WTC11 (cell line): Measurements from ENCODE around the gene ENDOV. TPM values are rescaled to one million over a fixed set of nuclear protein-coding genes. Genes with fewer than 3 reads are reported as not detected.

Experiments used
- ATAC-seq: fragments of 200-7000 bp; cut with Tn5 transposase; 2 replicates; pipeline ENCODE4 v1.10.0; 2021; ENCODE audit warnings: mild to moderate bottlenecking, moderate library complexity
- CTCF ChIA-PET: fragments of 300-600 bp; sonication (Branson Sonifier 250); formaldehyde crosslinking; loops from one replicate; lab custom pipeline; 2021; ENCODE audit warnings: antibody characterized with exemption; lab: Charles Lee
- POLR2A ChIA-PET: fragments of 350-600 bp; sonication (Branson Sonifier 250); formaldehyde crosslinking; loops from one replicate; lab custom pipeline; 2021; ENCODE audit warnings: antibody characterized with exemption; lab: Charles Lee
- DNase-seq: peaks from one replicate; pipeline ENCODE4 v3.0.0; 2021; ENCODE audit warnings: low spot score
- H3K27ac Mint-ChIP-seq: 2 replicates; pipeline ENCODE4 v1.8.0; 2021; ENCODE audit warnings: mixed read lengths
- H3K27me3 Mint-ChIP-seq: 2 replicates; pipeline ENCODE4 v1.8.0; 2021; ENCODE audit warnings: low read depth, mild to moderate bottlenecking, moderate library complexity, mixed read lengths
- H3K36me3 Mint-ChIP-seq: 2 replicates; pipeline ENCODE4 v1.8.0; 2021; ENCODE audit warnings: mixed read lengths
- H3K4me1 Mint-ChIP-seq: 2 replicates; pipeline ENCODE4 v1.8.0; 2022; ENCODE audit warnings: mixed read lengths
- H3K4me3 Mint-ChIP-seq: 2 replicates; pipeline ENCODE4 v1.8.0; 2021; ENCODE audit warnings: mild to moderate bottlenecking, moderate library complexity, mixed read lengths
- H3K9me3 Mint-ChIP-seq: 2 replicates; pipeline ENCODE4 v1.8.0; 2021; ENCODE audit warnings: mixed read lengths
- FOXK1 ChIP-seq: sonication (generic); formaldehyde crosslinking; IDR thresholded peaks from 2 replicates; pipeline ENCODE4 v1.8.0; 2022; ENCODE audit warnings: mild to moderate bottlenecking, moderate library complexity, missing genetic modification reagents
- FOXP4 ChIP-seq: sonication (generic); formaldehyde crosslinking; IDR thresholded peaks from 2 replicates; pipeline ENCODE4 v1.8.0; 2022; ENCODE audit warnings: mild to moderate bottlenecking, missing genetic modification reagents
- NR1H2 ChIP-seq: sonication (generic); formaldehyde crosslinking; IDR thresholded peaks from 2 replicates; pipeline ENCODE4 v1.9.0; 2021; ENCODE audit warnings: mild to moderate bottlenecking, moderate library complexity, missing genetic modification reagents
- ZNF232 ChIP-seq: sonication (generic); formaldehyde crosslinking; IDR thresholded peaks from 2 replicates; pipeline ENCODE4 v1.8.0; 2022; ENCODE audit warnings: mild to moderate bottlenecking, missing genetic modification reagents
- total RNA-seq: library from RNA; stranded (reverse); gene quantifications from 3 replicates; pipeline ENCODE4 v1.2.3, GENCODE V29; 2021
- TF ChIP-seq, protein P1 (sequence below): sonication (generic); formaldehyde crosslinking; IDR thresholded peaks from 2 replicates; pipeline ENCODE4 v1.8.0; 2023; ENCODE audit warnings: missing genetic modification reagents, mild to moderate bottlenecking, borderline replicate concordance
- TF ChIP-seq, protein P2 (sequence below): sonication (generic); formaldehyde crosslinking; conservative IDR thresholded peaks from 2 replicates; pipeline ENCODE4 v1.8.1; 2023; ENCODE audit warnings: mild to moderate bottlenecking, low read depth, missing genetic modification reagents, moderate library complexity
- TF ChIP-seq, protein P3 (sequence below): sonication (generic); formaldehyde crosslinking; IDR thresholded peaks from 2 replicates; pipeline ENCODE4 v1.8.0; 2022; ENCODE audit warnings: mild to moderate bottlenecking, missing genetic modification reagents
- TF ChIP-seq, protein P4 (sequence below): sonication (generic); formaldehyde crosslinking; IDR thresholded peaks from 2 replicates; pipeline ENCODE4 v1.8.1; 2022; ENCODE audit warnings: missing genetic modification reagents, borderline replicate concordance
- TF ChIP-seq, protein P5 (sequence below): fragments of 250-450 bp; sonication (Bioruptor Pico); IDR thresholded peaks from 2 replicates; pipeline ENCODE4 v2.1.2; 2022; ENCODE audit warnings: mild to moderate bottlenecking, moderate library complexity
- TF ChIP-seq, protein P6 (sequence below): sonication (generic); formaldehyde crosslinking; IDR thresholded peaks from 2 replicates; pipeline ENCODE4 v1.8.1; 2022; ENCODE audit warnings: low read depth, mild to moderate bottlenecking, moderate library complexity, missing genetic modification reagents, borderline replicate concordance
- TF ChIP-seq, protein P7 (sequence below): sonication (generic); formaldehyde crosslinking; IDR thresholded peaks from 2 replicates; pipeline ENCODE4 v1.8.1; 2023; ENCODE audit warnings: mild to moderate bottlenecking, missing genetic modification reagents, moderate library complexity
- TF ChIP-seq, protein P8 (sequence below): sonication (generic); formaldehyde crosslinking; IDR thresholded peaks from 2 replicates; pipeline ENCODE4 v1.8.1; 2023; ENCODE audit warnings: mild to moderate bottlenecking, missing genetic modification reagents

The ENDOV gene
- total RNA-seq, 1 experiment from 2014 or later = 25.2 TPM

- Mint-ChIP-seq H3K4me3 (no peak overlapping the region), H3K36me3 (no peaks in the 10 kb centered on the region), H3K27me3 (peaks cover 24% of the 10 kb centered on the region), H3K9me3 (no peaks in the 10 kb centered on the region), H3K27ac (no peak overlapping the region), H3K4me1 (no peaks in the 10 kb centered on the region)
- CTCF ChIA-PET = interaction anchor here (0.6 to 1.9 kb wide), 5 partner anchors 11 to 101 kb away, joined by 3 to 8 read pairs (median 3); no protein-coding TSS in a partner anchor
- ATAC-seq = no peak
- POLR2A ChIA-PET = no interaction called here
- no peak for DNase-seq
- TF ChIP-seq, protein P1, sequence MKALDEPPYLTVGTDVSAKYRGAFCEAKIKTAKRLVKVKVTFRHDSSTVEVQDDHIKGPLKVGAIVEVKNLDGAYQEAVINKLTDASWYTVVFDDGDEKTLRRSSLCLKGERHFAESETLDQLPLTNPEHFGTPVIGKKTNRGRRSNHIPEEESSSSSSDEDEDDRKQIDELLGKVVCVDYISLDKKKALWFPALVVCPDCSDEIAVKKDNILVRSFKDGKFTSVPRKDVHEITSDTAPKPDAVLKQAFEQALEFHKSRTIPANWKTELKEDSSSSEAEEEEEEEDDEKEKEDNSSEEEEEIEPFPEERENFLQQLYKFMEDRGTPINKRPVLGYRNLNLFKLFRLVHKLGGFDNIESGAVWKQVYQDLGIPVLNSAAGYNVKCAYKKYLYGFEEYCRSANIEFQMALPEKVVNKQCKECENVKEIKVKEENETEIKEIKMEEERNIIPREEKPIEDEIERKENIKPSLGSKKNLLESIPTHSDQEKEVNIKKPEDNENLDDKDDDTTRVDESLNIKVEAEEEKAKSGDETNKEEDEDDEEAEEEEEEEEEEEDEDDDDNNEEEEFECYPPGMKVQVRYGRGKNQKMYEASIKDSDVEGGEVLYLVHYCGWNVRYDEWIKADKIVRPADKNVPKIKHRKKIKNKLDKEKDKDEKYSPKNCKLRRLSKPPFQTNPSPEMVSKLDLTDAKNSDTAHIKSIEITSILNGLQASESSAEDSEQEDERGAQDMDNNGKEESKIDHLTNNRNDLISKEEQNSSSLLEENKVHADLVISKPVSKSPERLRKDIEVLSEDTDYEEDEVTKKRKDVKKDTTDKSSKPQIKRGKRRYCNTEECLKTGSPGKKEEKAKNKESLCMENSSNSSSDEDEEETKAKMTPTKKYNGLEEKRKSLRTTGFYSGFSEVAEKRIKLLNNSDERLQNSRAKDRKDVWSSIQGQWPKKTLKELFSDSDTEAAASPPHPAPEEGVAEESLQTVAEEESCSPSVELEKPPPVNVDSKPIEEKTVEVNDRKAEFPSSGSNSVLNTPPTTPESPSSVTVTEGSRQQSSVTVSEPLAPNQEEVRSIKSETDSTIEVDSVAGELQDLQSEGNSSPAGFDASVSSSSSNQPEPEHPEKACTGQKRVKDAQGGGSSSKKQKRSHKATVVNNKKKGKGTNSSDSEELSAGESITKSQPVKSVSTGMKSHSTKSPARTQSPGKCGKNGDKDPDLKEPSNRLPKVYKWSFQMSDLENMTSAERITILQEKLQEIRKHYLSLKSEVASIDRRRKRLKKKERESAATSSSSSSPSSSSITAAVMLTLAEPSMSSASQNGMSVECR (CRISPR knock-in tag) = no peak
- TF ChIP-seq FOXP4 (CRISPR knock-in tag) = no peak
- TF ChIP-seq ZNF232 (CRISPR knock-in tag) = no peak
- TF ChIP-seq NR1H2 (CRISPR knock-in tag) = no peak
- TF ChIP-seq FOXK1 (CRISPR knock-in tag) = no peak
- TF ChIP-seq, protein P2, sequence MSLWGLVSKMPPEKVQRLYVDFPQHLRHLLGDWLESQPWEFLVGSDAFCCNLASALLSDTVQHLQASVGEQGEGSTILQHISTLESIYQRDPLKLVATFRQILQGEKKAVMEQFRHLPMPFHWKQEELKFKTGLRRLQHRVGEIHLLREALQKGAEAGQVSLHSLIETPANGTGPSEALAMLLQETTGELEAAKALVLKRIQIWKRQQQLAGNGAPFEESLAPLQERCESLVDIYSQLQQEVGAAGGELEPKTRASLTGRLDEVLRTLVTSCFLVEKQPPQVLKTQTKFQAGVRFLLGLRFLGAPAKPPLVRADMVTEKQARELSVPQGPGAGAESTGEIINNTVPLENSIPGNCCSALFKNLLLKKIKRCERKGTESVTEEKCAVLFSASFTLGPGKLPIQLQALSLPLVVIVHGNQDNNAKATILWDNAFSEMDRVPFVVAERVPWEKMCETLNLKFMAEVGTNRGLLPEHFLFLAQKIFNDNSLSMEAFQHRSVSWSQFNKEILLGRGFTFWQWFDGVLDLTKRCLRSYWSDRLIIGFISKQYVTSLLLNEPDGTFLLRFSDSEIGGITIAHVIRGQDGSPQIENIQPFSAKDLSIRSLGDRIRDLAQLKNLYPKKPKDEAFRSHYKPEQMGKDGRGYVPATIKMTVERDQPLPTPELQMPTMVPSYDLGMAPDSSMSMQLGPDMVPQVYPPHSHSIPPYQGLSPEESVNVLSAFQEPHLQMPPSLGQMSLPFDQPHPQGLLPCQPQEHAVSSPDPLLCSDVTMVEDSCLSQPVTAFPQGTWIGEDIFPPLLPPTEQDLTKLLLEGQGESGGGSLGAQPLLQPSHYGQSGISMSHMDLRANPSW (CRISPR knock-in tag) = no peak
- TF ChIP-seq, protein P3, sequence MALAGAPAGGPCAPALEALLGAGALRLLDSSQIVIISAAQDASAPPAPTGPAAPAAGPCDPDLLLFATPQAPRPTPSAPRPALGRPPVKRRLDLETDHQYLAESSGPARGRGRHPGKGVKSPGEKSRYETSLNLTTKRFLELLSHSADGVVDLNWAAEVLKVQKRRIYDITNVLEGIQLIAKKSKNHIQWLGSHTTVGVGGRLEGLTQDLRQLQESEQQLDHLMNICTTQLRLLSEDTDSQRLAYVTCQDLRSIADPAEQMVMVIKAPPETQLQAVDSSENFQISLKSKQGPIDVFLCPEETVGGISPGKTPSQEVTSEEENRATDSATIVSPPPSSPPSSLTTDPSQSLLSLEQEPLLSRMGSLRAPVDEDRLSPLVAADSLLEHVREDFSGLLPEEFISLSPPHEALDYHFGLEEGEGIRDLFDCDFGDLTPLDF (CRISPR knock-in tag) = no peak
- TF ChIP-seq, protein P4, sequence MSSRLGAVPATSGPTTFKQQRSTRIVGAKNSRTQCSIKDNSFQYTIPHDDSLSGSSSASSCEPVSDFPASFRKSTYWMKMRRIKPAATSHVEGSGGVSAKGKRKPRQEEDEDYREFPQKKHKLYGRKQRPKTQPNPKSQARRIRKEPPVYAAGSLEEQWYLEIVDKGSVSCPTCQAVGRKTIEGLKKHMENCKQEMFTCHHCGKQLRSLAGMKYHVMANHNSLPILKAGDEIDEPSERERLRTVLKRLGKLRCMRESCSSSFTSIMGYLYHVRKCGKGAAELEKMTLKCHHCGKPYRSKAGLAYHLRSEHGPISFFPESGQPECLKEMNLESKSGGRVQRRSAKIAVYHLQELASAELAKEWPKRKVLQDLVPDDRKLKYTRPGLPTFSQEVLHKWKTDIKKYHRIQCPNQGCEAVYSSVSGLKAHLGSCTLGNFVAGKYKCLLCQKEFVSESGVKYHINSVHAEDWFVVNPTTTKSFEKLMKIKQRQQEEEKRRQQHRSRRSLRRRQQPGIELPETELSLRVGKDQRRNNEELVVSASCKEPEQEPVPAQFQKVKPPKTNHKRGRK (CRISPR knock-in tag) = no peak
- TF ChIP-seq, protein P5, sequence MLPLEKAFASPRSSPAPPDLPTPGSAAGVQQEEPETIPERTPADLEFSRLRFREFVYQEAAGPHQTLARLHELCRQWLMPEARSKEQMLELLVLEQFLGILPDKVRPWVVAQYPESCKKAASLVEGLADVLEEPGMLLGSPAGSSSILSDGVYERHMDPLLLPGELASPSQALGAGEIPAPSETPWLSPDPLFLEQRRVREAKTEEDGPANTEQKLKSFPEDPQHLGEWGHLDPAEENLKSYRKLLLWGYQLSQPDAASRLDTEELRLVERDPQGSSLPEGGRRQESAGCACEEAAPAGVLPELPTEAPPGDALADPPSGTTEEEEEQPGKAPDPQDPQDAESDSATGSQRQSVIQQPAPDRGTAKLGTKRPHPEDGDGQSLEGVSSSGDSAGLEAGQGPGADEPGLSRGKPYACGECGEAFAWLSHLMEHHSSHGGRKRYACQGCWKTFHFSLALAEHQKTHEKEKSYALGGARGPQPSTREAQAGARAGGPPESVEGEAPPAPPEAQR (CRISPR knock-in tag) = no peak
- TF ChIP-seq, protein P6, sequence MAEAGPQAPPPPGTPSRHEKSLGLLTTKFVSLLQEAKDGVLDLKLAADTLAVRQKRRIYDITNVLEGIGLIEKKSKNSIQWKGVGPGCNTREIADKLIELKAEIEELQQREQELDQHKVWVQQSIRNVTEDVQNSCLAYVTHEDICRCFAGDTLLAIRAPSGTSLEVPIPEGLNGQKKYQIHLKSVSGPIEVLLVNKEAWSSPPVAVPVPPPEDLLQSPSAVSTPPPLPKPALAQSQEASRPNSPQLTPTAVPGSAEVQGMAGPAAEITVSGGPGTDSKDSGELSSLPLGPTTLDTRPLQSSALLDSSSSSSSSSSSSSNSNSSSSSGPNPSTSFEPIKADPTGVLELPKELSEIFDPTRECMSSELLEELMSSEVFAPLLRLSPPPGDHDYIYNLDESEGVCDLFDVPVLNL (CRISPR knock-in tag) = no peak
- TF ChIP-seq, protein P7, sequence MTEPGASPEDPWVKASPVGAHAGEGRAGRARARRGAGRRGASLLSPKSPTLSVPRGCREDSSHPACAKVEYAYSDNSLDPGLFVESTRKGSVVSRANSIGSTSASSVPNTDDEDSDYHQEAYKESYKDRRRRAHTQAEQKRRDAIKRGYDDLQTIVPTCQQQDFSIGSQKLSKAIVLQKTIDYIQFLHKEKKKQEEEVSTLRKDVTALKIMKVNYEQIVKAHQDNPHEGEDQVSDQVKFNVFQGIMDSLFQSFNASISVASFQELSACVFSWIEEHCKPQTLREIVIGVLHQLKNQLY (CRISPR knock-in tag) = no peak
- TF ChIP-seq, protein P8, sequence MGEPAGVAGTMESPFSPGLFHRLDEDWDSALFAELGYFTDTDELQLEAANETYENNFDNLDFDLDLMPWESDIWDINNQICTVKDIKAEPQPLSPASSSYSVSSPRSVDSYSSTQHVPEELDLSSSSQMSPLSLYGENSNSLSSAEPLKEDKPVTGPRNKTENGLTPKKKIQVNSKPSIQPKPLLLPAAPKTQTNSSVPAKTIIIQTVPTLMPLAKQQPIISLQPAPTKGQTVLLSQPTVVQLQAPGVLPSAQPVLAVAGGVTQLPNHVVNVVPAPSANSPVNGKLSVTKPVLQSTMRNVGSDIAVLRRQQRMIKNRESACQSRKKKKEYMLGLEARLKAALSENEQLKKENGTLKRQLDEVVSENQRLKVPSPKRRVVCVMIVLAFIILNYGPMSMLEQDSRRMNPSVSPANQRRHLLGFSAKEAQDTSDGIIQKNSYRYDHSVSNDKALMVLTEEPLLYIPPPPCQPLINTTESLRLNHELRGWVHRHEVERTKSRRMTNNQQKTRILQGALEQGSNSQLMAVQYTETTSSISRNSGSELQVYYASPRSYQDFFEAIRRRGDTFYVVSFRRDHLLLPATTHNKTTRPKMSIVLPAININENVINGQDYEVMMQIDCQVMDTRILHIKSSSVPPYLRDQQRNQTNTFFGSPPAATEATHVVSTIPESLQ (CRISPR knock-in tag) = no peak
Observed at GRCh38 chr17:80465327-80465974, 50.5 kb downstream of the ENDOV start.
